HG03432 (cell line): ENCODE results near the gene DDIAS.
"Not testable (repeated sequence)": the region's sequence is repeated elsewhere in the genome, so short reads cannot be mapped to it uniquely, and the experiment has no call there.

Experiments
- ATAC-seq: cut with Tn5 transposase; IDR thresholded peaks from one replicate; pipeline ENCODE4 v1.9.1; 2021; ENCODE audit warnings: mild to moderate bottlenecking, moderate library complexity; ENCODE audit not compliant: unreplicated experiment

The DDIAS gene

DNA sequence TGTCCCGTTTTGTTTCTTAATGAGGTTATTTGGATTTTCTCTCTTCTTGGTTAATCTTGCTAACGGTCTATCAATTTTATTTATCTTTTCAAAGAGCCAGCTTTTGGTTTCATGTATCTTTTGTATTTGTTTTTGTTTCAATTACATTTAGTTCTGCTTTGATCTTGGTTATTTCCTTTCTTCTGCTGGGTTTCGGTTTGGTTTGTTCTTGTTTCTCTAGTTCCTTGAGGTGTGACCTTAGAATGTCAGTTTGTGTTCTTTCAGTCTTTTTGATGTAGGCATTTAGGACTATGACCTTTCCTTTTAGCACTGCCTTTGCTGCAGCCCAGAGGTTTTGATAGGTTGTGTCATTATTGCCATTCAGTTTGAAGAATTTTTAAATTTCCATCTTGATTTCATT lies 18.7 kb downstream of the DDIAS start:
- ATAC-seq = not testable (repeated sequence)

DNA sequence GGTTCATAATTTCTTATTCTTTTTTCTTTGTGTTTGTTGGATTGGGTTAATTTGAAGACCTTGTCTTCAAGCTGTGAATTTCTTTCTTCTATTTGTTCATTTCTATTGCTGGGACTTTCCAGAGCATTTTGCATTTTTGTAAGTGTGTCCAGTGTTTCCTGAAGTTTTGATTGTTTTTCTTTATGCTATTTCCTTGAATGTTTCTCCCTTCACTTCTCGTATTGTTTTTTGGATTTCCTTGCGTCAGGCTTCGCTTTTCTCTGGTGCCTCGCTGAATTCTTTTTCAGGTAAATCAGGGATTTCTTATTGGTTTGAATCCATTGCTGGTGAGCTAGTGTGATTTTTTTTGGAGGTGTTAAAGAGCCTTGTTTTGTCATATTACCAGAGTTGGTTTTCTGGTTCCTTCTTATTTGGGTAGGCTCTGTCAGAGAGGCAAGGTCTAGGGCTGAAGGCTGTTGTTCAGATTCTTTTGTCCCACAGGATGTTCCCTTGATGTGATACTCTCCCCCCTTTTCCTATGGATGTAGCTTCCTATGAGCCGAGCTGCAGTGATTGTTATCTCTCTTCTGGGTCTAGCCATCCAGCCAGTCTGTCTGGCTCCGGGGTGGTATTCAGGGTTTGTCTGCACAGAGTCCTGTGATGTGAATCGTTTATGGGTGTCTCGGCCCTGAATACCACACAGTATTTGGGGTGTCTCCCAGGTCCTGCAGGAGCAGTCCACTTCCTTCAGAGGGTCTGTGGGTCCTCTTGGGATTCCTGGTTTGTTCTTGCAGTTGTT lies 21.0 kb downstream of the DDIAS start:
- not testable (repeated sequence) for ATAC-seq

DNA sequence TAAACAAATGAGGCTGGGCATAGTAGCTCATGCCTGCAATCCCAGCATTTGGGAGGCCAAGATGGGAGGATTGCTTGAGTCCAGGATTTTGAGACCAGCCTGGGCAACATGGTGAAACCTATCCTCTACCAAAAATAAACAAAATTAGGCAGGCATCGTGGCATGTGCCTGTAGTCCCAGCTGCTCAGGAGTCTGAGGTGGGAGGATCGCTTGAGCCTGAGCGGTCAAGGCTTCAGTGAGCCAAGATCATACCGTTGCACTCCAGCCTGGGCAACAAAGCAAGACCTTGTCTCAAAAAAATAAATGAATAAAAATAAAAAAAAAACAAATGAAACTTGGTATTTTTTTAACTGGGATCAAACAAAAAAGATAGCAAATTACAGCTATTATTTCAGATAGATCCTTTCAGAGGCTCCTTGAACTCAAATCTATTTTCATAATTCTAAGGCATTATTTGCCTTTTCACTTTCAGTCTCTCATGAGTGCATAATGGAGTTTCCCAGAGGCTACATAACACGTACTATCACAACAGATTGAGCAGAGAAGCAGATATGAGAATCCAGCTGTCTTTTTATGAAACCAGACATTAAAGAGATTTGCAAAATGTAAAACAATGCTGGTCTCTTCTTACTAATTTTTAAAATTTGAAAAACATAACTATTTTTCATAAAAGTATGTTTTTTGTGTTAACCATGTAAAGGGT lies 23.1 kb downstream of the DDIAS start:
- peak; percentile 58 for ATAC-seq

- peak; percentile 70 for ATAC-seq
These were observed 25.8 kb downstream of the DDIAS start for GRCh38 chr11:82927264-82927880.

DNA sequence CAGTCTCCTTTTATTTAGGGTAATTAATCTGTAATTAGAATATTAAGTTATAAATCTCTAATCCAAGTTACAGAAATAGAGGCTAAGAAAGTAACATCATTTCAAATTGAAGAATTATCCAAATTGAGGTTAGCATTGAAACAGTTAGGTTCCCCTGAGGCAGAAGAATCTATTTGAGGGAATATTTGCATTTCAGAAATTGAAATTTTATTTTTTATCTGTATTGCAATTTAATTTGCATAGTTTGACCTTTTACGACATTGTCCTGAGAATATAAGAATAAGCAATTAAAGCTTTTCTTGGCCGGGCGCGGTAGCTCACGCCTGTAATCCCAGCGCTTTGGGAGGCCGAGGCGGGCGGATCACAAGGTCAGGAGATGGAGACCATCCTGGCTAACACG lies 27.6 kb downstream of the DDIAS start:
- ATAC-seq = no peak

GRCh38 chr11:82930229-82930628 lies 28.7 kb downstream of the DDIAS start:
- peak; percentile 61 for ATAC-seq

DNA sequence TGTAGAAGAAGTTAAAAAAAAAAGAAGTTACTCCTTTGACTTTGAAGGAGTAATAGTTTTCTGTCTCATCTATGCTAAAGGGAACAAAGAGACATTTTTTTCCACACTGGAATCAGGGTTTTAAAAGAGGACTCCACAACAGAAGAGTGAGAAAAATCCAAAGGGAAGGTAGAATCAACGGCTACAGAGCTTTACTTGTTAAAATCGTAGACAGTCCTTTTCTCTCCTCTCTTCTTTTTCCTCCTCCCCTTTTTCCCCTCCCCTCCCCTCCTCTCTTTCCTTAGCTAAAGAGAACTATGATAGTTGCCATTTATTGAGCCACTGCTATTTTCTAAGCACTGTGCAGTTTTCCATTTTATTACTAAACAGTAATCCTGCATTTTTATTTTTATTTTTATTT lies 29.2 kb downstream of the DDIAS start:
- ATAC-seq = no peak

DNA sequence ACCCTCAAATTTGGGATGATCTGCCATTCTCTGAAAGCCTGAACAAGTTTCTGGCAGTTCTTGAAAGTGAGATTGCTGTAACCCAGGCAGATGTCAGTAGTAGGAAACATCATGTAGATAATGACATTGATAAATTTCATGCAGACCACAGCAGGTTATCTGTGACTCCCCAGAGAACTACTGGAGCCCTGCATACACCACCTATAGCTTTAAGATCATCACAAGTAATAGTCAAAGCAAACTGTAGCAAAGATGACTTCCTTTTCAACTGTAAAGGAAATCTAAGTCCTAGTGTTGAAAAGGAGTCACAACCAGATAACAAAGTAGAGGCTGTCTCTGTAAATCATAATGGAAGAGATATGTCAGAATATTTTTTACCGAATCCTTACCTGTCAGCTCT lies 31.0 kb downstream of the DDIAS start:
- ATAC-seq = no peak

DNA sequence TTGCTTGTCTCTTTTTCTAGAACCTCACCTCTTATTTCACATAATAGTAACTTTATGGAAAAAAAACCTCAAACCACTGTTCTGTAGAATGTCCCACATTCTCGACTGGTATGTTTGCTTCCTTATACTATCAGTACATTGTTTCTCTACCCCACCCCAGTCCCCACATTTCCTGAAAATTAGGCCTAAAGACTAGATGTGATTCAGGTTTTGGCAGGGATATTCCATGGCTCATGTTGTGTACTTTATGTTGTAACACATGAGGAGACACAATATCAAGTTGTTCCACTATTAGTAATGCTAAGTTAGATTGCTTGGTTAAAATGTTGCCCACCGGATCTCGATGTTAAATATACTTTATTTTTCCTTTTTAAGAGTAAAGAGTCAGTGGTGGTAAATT lies 34.7 kb downstream of the DDIAS start:
- ATAC-seq = no peak

DNA sequence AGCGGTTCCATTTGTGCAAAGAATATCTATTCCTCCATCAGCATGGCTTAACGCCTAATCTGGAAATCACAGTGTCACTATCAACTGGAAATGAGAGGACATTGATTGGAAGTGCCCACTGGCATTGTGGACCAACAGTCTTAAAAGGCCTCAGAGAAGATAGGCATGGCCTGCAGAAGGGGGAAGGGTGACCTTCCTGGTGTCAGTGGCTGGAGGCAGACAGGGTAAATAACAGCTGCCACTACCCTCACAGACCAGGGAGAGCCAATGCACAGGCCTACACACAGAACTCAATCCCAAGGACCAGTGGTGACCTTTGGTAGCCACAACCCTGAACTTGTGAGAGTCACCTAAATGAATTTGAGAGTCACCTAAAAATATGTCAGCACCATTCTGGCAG lies 36.0 kb downstream of the DDIAS start:
- ATAC-seq = no peak

GRCh38 chr11:82939456-82939855 lies 37.9 kb downstream of the DDIAS start:
- ATAC-seq = no peak

DNA sequence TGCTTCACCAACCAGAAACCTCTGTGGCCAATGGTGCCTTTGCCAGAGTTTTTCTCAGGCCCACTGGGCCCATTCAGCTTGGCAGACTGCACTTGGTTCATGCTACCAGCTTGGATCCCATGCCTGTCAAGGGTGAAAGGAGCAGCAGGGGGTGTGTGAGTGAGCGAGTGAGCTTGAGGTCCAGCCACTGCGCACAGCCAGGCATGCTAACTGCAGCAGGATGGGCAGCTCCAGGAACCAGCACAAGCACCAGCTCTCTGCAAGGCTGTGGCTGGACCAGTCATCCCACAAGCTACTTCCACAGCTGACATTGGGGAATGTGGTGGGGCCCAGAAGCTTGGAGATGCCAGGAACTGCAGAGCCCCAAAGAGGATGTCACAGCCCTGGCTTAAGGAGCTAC lies 40.8 kb downstream of the DDIAS start:
- ATAC-seq = no peak

- not testable (repeated sequence) for ATAC-seq
These were observed 41.9 kb downstream of the DDIAS start for GRCh38 chr11:82943430-82943829.

- ATAC-seq = no peak
These were observed 42.7 kb downstream of the DDIAS start for GRCh38 chr11:82944198-82944597.

DNA sequence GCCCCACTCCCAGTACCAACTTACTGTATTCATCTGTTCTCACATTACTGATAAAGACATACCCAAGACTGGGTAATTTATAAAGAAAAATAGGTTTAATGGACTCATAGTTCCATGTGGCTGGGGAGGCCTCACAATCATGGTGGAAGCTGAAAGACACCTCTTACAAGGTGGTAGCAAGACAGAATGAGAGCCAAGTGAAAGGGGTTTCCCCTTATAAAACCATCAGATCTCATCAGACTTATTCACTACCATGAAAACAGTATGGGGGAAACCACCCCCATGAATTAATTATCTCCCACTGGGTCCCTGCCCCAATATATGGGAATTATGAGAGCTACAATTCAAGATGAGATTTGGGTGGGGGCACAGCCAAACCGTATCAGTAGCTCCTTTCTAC lies 43.5 kb downstream of the DDIAS start:
- ATAC-seq = not testable (repeated sequence)

DNA sequence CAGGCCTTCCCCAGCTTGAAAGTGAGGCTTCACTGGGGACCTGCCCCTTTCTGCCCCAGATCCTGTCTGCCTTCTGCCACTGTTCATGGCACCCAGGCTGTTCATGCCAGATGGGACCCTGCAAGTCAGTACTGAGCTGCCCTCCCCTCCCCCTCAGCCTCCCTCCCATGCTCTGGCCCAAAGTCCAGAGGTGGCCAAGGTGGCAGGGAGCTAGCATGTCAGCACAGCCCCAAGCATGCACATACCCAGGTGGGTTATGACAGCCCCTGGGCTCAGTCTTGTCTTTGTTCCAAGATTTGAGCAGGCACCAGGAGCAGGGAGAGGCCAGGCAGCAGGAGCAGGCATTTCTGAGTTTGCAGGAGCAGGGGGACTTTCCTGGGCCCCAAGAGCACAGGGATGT lies 44.1 kb downstream of the DDIAS start:
- no peak for ATAC-seq

GRCh38 chr11:82949352-82949751 lies 47.8 kb downstream of the DDIAS start:
- no peak for ATAC-seq

- not testable (repeated sequence) for ATAC-seq
These were observed 49.0 kb downstream of the DDIAS start for GRCh38 chr11:82950502-82950901.

GRCh38 chr11:82955736-82956453 lies 54.4 kb downstream of the DDIAS start:
- not testable (repeated sequence) for ATAC-seq

- peak; percentile 95 for ATAC-seq
These were observed 58.6 kb downstream of the DDIAS start for GRCh38 chr11:82959987-82960778.

DNA sequence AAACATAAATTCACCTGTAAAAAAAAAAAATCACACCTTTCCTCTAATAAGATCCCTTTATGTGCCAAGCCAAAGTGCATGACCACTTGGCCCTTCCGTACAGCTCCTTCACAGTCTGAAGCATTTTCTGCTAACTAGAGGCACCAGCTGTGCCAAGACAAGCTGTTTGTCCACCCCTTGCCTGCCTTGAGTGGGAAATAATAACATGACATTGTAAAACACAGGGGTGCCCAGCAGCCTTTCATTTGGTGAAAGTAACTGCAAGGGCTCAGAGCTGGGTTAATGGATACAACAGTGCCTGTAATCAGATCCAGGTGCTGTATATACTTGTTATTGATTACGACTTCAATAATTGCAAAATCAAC lies 59.2 kb downstream of the DDIAS start:
- peak; percentile 22 for ATAC-seq
